Upper lobe of right lung (tissue), 1 donor: ENCODE measurements around the gene LPCAT3. TPM values are rescaled to one million over a fixed set of nuclear protein-coding genes. Genes with fewer than 3 reads are reported as not detected.
A peak's percentile ranks its signal among the peaks of the same experiment; 100 is the strongest.

Experiments
- ATAC-seq: fragments of 200-7000 bp; cut with Tn5 transposase; one replicate; pipeline ENCODE4 v1.9.1; 2020; ENCODE audit warnings: mild to moderate bottlenecking, moderate library complexity
- DNase-seq: peaks from one replicate; pipeline ENCODE4 v3.0.0-alpha.2; 2020
- H3K27ac ChIP-seq: fragments of 200-600 bp; one replicate; pipeline ENCODE4 v1.8.0; 2022
- H3K27me3 ChIP-seq: fragments of 200-600 bp; one replicate; pipeline ENCODE4 v1.8.0; 2022; ENCODE audit warnings: mild to moderate bottlenecking
- H3K36me3 ChIP-seq: fragments of 200-600 bp; one replicate; pipeline ENCODE4 v1.8.0; 2022
- H3K4me1 ChIP-seq: fragments of 200-600 bp; one replicate; pipeline ENCODE4 v1.8.0; 2022
- H3K4me3 ChIP-seq: fragments of 200-600 bp; one replicate; pipeline ENCODE4 v1.8.0; 2022; ENCODE audit warnings: mild to moderate bottlenecking
- H3K9me3 ChIP-seq: fragments of 200-600 bp; one replicate; pipeline ENCODE4 v1.8.0; 2022
- intact Hi-C: fragments of 100-400 bp; cut with DNase I; formaldehyde crosslinking; loops from one replicate; pipeline ENCODE4 v1.11.0; 2022
- total RNA-seq: library from RNA; stranded (reverse); fragmentation: NEBNext Ultra II Directional; extraction: Animal tissue kit (Norgen Biotek cat#: 25700); gene quantifications from one replicate; pipeline ENCODE4 v1.2.1, GENCODE V29; 2021
- TF ChIP-seq, protein P1 (sequence below): fragments of 200-600 bp; IDR thresholded peaks from one replicate; pipeline ENCODE4 v1.8.0; 2022; ENCODE audit warnings: antibody characterized with exemption
- donor health status: DM: no; HTN: yes; CAD: no; lungs with severe emphysema.

LPCAT3 gene
- total RNA-seq, 1 donor from 2014 or later = 70.5 TPM

DNA sequence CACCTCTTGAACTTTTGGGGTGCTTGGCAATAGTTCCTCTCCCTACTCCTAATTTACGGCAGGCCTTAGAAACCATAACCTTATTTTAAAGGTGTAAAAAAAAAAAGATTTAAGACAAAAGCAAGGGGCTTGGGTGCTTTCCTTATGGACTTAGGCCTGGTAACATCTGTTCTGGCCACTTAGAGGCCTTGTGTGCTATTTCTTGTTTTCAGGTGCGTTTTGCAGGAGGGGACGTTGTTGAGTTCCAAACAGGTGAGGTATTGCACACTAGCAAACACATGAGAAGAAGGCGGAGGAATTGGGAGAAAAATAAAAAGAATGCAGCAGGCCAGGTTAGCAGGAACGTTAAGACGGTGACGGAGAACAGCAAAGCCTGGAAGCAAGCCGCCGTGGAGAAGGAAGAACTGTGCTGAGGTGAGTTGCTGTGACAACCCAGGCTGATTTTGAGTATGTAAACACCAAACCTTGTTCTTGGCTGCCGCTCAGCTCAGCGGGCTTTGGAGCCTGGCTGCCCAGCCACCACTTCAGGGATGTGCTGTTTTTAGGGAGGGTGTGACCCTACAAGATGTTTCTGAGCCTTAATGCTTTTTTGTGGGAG is 30.2 kb downstream of the LPCAT3 start:
- H3K36me3 ChIP-seq = peaks cover 25% of the 10 kb centered on the region
- peak overlapping the region; percentile 85 for H3K27ac ChIP-seq
- H3K4me3 ChIP-seq = no peak overlapping the region
- H3K9me3 ChIP-seq = no peaks in the 10 kb centered on the region
- no peaks in the 10 kb centered on the region for H3K27me3 ChIP-seq
- DNase-seq = peak; percentile 90
- peak; percentile 95 for ATAC-seq
- H3K4me1 ChIP-seq = no peaks in the 10 kb centered on the region
- intact Hi-C loops = no loop called here
- TF ChIP-seq, protein P1, sequence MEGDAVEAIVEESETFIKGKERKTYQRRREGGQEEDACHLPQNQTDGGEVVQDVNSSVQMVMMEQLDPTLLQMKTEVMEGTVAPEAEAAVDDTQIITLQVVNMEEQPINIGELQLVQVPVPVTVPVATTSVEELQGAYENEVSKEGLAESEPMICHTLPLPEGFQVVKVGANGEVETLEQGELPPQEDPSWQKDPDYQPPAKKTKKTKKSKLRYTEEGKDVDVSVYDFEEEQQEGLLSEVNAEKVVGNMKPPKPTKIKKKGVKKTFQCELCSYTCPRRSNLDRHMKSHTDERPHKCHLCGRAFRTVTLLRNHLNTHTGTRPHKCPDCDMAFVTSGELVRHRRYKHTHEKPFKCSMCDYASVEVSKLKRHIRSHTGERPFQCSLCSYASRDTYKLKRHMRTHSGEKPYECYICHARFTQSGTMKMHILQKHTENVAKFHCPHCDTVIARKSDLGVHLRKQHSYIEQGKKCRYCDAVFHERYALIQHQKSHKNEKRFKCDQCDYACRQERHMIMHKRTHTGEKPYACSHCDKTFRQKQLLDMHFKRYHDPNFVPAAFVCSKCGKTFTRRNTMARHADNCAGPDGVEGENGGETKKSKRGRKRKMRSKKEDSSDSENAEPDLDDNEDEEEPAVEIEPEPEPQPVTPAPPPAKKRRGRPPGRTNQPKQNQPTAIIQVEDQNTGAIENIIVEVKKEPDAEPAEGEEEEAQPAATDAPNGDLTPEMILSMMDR = no peak

DNA sequence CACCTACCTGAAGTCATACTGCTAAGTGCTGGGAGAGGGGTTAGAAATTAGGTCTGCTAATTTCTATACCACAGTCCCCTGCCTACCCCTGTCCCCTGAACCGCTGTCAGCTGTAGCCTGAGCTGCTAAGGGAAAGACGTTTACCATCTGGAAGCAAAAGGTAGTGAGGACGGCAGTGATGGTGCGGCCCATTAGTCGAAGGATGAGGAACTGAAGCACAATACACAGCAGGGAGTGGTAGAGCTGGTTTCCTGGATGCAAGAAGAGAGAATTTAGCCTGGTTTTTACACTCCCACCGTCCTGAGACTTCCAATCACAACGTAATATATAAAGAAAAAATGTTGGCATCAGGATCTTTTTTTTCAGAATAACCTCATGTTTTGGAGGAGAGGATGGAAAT is 35.7 kb downstream of the LPCAT3 start:
- intact Hi-C loops = no loop called here
- H3K4me3 ChIP-seq = no peak overlapping the region
- no peak overlapping the region for H3K27ac ChIP-seq
- ATAC-seq = no peak
- H3K36me3 ChIP-seq = peaks cover 59% of the 10 kb centered on the region
- TF ChIP-seq, protein P1 = no peak
- no peaks in the 10 kb centered on the region for H3K9me3 ChIP-seq
- peaks cover 11% of the 10 kb centered on the region for H3K4me1 ChIP-seq
- H3K27me3 ChIP-seq = no peaks in the 10 kb centered on the region
- DNase-seq = no peak

DNA sequence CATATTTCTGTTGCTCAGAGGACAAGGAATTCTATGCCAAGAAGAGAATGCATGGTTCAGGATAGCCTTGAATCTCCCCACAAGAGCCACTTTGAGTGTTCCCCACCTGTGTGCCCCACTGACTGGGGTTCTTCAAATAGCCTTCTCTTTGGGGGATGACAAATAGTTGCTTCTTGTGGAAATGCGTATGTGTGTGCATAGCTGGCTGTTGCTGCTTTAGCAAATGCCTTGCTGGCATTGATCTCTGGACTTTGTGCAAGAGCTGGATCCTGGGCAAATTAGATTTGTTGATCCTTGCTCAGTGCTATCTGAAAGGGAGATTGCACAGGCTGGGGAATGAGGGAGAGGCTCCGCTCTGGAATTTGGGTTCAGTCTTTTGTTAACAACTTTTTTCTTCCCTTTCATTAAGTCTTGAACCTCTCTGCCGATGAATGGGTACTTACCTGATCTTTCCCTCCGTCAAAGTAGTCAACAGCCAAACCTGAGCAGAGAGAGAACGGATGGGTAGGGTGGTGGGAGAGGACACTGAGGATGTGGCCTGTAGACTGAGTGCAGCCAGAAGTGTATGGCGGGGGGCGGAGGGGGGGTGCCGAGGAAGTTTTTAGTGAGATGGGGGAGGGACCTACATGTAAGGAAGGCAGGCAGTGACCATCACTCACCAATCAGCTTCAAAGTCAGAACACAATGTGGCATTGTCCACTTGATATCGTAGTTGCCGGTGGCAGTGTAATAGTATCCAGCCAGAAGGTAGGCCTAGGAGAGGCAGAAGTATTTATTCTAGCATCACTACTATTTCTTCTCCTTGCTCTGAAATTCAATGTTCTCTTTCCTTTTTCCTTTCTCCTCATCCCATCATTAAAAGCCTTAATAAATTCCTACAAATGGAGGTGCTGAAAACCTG is 36.9 kb downstream of the LPCAT3 start:
- Histone ChIP-seq H3K36me3 (peaks cover 63% of the 10 kb centered on the region), H3K4me1 (peaks cover 12% of the 10 kb centered on the region)
- intact Hi-C loops = no loop called here

DNA sequence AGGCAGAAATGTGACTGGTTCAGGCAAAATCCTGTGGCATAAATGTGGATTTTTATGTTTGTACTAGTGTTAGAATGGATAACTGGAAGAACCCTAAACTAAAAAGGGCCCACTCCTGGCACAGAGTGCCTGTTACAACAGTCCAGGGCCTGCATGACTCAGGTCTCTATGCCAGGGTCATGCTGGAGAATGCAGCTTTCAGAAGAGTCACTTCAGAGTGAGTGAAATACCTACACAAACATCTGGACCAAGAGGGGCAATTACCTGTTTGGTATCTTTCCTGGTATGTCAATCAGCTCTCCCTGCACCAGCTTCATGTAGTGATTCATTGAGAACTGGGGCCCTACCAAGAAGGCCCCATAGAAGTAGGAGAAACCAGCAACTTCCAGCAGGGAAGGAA is 37.5 kb downstream of the LPCAT3 start:
- Histone ChIP-seq H3K4me3 (no peak overlapping the region), H3K27ac (peak overlapping the region; percentile 36), H3K4me1 (peaks cover 12% of the 10 kb centered on the region), H3K27me3 (no peaks in the 10 kb centered on the region), H3K36me3 (peaks cover 69% of the 10 kb centered on the region), H3K9me3 (no peaks in the 10 kb centered on the region)
- DNase-seq (no peak), ATAC-seq (peak; percentile 65)
- intact Hi-C loops = no loop called here
- TF ChIP-seq, protein P1 = no peak

More for the DNA sequence above, 36.9 kb downstream of the LPCAT3 start:
- TF ChIP-seq, protein P1 = no peak
- Histone ChIP-seq H3K27me3 (no peaks in the 10 kb centered on the region), H3K9me3 (no peaks in the 10 kb centered on the region), H3K4me3 (no peak overlapping the region), H3K27ac (peak overlapping the region; percentile 36)
- ATAC-seq (no peak), DNase-seq (no peak)

DNA sequence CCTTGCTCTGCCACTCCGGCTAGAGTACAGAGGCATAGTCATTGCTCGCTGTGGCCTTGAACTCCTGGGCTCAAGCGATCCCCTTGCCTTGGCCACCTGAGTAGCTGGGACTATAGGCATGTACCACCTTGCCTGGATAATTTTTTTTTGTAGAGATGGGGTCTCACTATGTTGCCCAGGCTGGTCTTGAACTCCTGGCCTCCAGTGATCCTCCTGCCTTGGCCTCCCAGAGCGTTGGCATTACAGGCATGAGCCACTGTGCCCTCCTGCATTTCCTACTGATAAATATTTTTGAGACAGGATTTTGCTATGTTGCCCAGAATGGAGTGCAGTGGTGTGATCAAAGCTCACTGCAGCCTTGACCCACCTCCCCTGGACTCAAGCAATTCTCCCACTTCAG is 38.2 kb downstream of the LPCAT3 start:
- Histone ChIP-seq H3K36me3 (peaks cover 76% of the 10 kb centered on the region), H3K4me1 (peaks cover 12% of the 10 kb centered on the region), H3K4me3 (no peak overlapping the region), H3K27me3 (no peaks in the 10 kb centered on the region), H3K9me3 (no peaks in the 10 kb centered on the region), H3K27ac (peak overlapping the region; percentile 36)
- intact Hi-C loops = no loop called here
- ATAC-seq (no peak), DNase-seq (no peak)
- TF ChIP-seq, protein P1 = no peak
